Endothelial cell of umbilical vein (primary cell): ENCODE data around the gene IZUMO4. TPM values are rescaled to one million over a fixed set of nuclear protein-coding genes. Genes with fewer than 3 reads are reported as not detected.

Experiments used
- BruUV-seq: library from RNA; stranded (reverse); fragments of 400-500 nt; replicated peaks from 2 replicates; lab custom pipeline; 2021; lab: Mats Ljungman, UMichigan
- CTCF ChIA-PET: fragments of 300-600, 350-600 bp; sonication (Branson Sonifier 250); formaldehyde crosslinking; loops from one replicate; lab custom pipeline; 2021; ENCODE audit warnings: antibody characterized with exemption, inconsistent platforms; lab: Charles Lee
- POLR2A ChIA-PET: fragments of 300-600, 350-600 bp; sonication (Branson Sonifier 250); formaldehyde crosslinking; loops from one replicate; lab custom pipeline; 2021; ENCODE audit warnings: antibody characterized with exemption, inconsistent platforms; lab: Charles Lee
- DNase-seq: peaks from one replicate; pipeline ENCODE4 v3.0.0-alpha.2; 2011; ENCODE audit warnings: low read depth, low spot score
- FAIRE-seq: peaks from 2 replicates; lab custom pipeline; 2011; peaks lifted over from hg19 to GRCh38; lab: Jason Lieb, UNC
- H2AFZ ChIP-seq: 2 replicates; pipeline ENCODE4 v1.6.0; 2012; ENCODE audit warnings: low read depth, low read length, control low read depth, inconsistent platforms
- H3K27ac ChIP-seq: 2 replicates; pipeline ENCODE4 v1.5.1; 2011; ENCODE audit warnings: low read depth, mild to moderate bottlenecking, control low read depth, low read length, moderate library complexity; ENCODE audit not compliant: insufficient read depth
- H3K27me3 ChIP-seq, 2 experiments: 2 replicates each; pipeline versions ENCODE4 v1.6.0 to v1.6.1; 2011; ENCODE audit warnings: low read length in 2 of 2, mixed read lengths in 1 of 2; ENCODE audit not compliant: control insufficient read depth in 2 of 2, insufficient read depth in 2 of 2
- H3K36me3 ChIP-seq, 2 experiments: 2 replicates in 1 of 2; 3 replicates in 1 of 2; pipeline ENCODE4 v1.5.1; 2011; ENCODE audit warnings: low read length in 2 of 2, mild to moderate bottlenecking in 1 of 2, moderate library complexity in 1 of 2; ENCODE audit not compliant: control insufficient read depth in 2 of 2, insufficient read depth in 2 of 2; ENCODE audit errors: extremely low read depth in 1 of 2
- H3K4me1 ChIP-seq: 3 replicates; pipeline ENCODE4 v1.5.1; 2011; ENCODE audit warnings: mild to moderate bottlenecking, low read length; ENCODE audit not compliant: control insufficient read depth, insufficient read depth; ENCODE audit errors: extremely low read depth
- H3K4me2 ChIP-seq: 2 replicates; pipeline ENCODE4 v1.6.1; 2011; ENCODE audit warnings: low read length, control low read depth, mixed read lengths; ENCODE audit not compliant: insufficient read depth
- H3K4me3 ChIP-seq, 3 experiments: fragments of 200-600 bp in 1 of 3; sonication (generic), shearing (Covaris generic) in 1 of 3; replicated peaks in 1 of 3; 2 replicates each; pipeline ENCODE4 v1.5.1; 2011 to 2016; ENCODE audit warnings: control low read depth in 3 of 3, low read length in 3 of 3, mild to moderate bottlenecking in 2 of 3, inconsistent platforms in 1 of 3, low read depth in 1 of 3, moderate library complexity in 1 of 3; ENCODE audit not compliant: insufficient read depth in 1 of 3
- H3K79me2 ChIP-seq: 2 replicates; pipeline ENCODE4 v1.6.0; 2012; ENCODE audit warnings: low read length, inconsistent platforms; ENCODE audit not compliant: control insufficient read depth, insufficient read depth
- H3K9ac ChIP-seq: replicated peaks from 2 replicates; pipeline ENCODE3; 2011; ENCODE audit warnings: low read length, control low read depth; ENCODE audit not compliant: insufficient read depth; ENCODE audit errors: extremely low read depth
- H3K9me1 ChIP-seq: replicated peaks from 3 replicates; pipeline ENCODE4 v1.6.0; 2011; ENCODE audit warnings: mild to moderate bottlenecking, low read length; ENCODE audit not compliant: control insufficient read depth, insufficient read depth; ENCODE audit errors: extremely low read depth
- H3K9me3 ChIP-seq: replicated peaks from 2 replicates; pipeline ENCODE4 v1.5.1; 2012; ENCODE audit warnings: low read length, inconsistent platforms; ENCODE audit not compliant: control insufficient read depth, insufficient read depth
- H4K20me1 ChIP-seq: replicated peaks from 2 replicates; pipeline ENCODE3; 2011; ENCODE audit warnings: mild to moderate bottlenecking, low read length; ENCODE audit not compliant: control insufficient read depth, insufficient read depth; ENCODE audit errors: extremely low read depth
- CTCF ChIP-seq, 2 donors: IDR thresholded peaks; 1 replicate in 1 of 2; 2 replicates in 1 of 2; pipeline ENCODE4 v1.5.1; 2011; ENCODE audit warnings: low read length in 2 of 2, mild to moderate bottlenecking in 2 of 2, moderate library complexity in 2 of 2, control low read depth in 1 of 2, inconsistent platforms in 1 of 2, low read depth in 1 of 2; ENCODE audit not compliant: insufficient read depth in 1 of 2; ENCODE audit errors: extremely low read depth in 1 of 2
- GATA2 ChIP-seq: IDR thresholded peaks from 2 replicates; pipeline ENCODE4 v1.7.0; 2011; ENCODE audit warnings: low read depth, mild to moderate bottlenecking, moderate library complexity, mixed read lengths, low read length; ENCODE audit not compliant: insufficient read length, insufficient read depth
- MAX ChIP-seq: IDR thresholded peaks from 2 replicates; pipeline ENCODE4 v1.6.1; 2011; ENCODE audit not compliant: insufficient read depth, insufficient read length
- POLR2A ChIP-seq: IDR thresholded peaks from 2 replicates; pipeline ENCODE4 v1.6.1; 2012; ENCODE audit warnings: low read depth, mild to moderate bottlenecking, control low read depth, low read length
- POLR2AphosphoS5 ChIP-seq: IDR thresholded peaks from 2 replicates; pipeline ENCODE4 v1.6.1; 2012; ENCODE audit warnings: low read depth, mild to moderate bottlenecking, control low read depth, low read length, moderate library complexity; ENCODE audit not compliant: insufficient read depth
- dilution Hi-C: fragments of 300-500 bp; cut with MboI; formaldehyde crosslinking; loops from one replicate; pipeline ENCODE4 v1.15.0; 2019; ENCODE audit warnings: low sequenced_read_pairs; ENCODE audit not compliant: extremely low pct_ligation_motif_present
- intact Hi-C: fragments of 100-400 bp; cut with micrococcal nuclease; formaldehyde crosslinking; loops from one replicate; pipeline ENCODE4 v1.10.0; 2022
- polyA plus RNA-seq, 4 experiments: library from polyadenylated mRNA; depleted of rRNA in 3 of 4; stranded (reverse) in 3 of 4; unstranded in 1 of 4; fragments of >200 nt; gene quantifications; 2 replicates each; pipeline versions ENCODE4 v1.2.1 to v1.2.3, GENCODE V29; 2011 to 2012; ENCODE audit warnings: missing spikeins in 1 of 4
- total RNA-seq: library from RNA; stranded (reverse); gene quantifications from 2 replicates; pipeline ENCODE4 v1.2.3, GENCODE V29; 2021

The IZUMO4 gene
- total and polyA plus RNA-seq, 2 donors (not counting 3 experiments of a cell fraction or from before 2014, with no cell fraction given): 1.1 to 2.0 TPM

GRCh38 chr19:2054763-2055162 is 42.0 kb upstream of the IZUMO4 start:
- Histone ChIP-seq H4K20me1 (no peaks in the 10 kb centered on the region), H3K9me3 (no peaks in the 10 kb centered on the region), H3K4me3 (no peak overlapping the region), H3K27me3 (no peaks in the 10 kb centered on the region), H3K4me2 (no peak overlapping the region), H3K27ac (no peak overlapping the region), H3K4me1 (peaks cover 17% of the 10 kb centered on the region), H2AFZ (no peak overlapping the region), H3K36me3 (no peaks in the 10 kb centered on the region), H3K79me2 (peaks cover 9% of the 10 kb centered on the region), H3K9me1 (no peaks in the 10 kb centered on the region), H3K9ac (no peak overlapping the region)
- intact Hi-C loops (no loop called here), dilution Hi-C loops (no loop called here)
- ChIA-PET POLR2A (no interaction called here), CTCF (interaction anchor here (0.7 to 3.2 kb wide), 2 partner anchors 8 to 15 kb away, joined by 3 to 17 read pairs; no protein-coding TSS in a partner anchor)
- BruUV-seq: no TSS peak
- TF ChIP-seq POLR2A (no peak), CTCF (IDR thresholded peaks at IDR 0.05; ENCODE audit: extremely low read depth in 1 of 2, insufficient read depth in 1 of 2, low read depth in 1 of 2, low read length in 2 of 2) (no peak), GATA2 (no peak), POLR2AphosphoS5 (no peak), MAX (no peak)
- FAIRE-seq: no peak
- DNase-seq: no peak
